SK-N-SH (cell line): ENCODE measurements around the gene UBA1. TPM values are rescaled to one million over a fixed set of nuclear protein-coding genes. Genes with fewer than 3 reads are reported as not detected.

ENCODE experiments used
- CTCF ChIA-PET: fragments of 300-600, 350-600 bp; formaldehyde crosslinking; extraction: SDS; loops from one replicate; lab custom pipeline; 2021; lab: Yijun Ruan, JAX
- POLR2A ChIA-PET: fragments of 350-600 bp; sonication (Branson Sonifier 250); formaldehyde crosslinking; extraction: SDS; loops from one replicate; lab custom pipeline; 2020; ENCODE audit warnings: antibody characterized with exemption, inconsistent platforms; lab: Yijun Ruan, JAX
- DNase-seq: peaks from one replicate; pipeline ENCODE4 v3.0.0; 2012
- H2AFZ ChIP-seq: fragments of 200-600 bp; sonication (generic); 2 replicates; pipeline ENCODE4 v1.8.1; 2016; ENCODE audit warnings: antibody characterized with exemption, mild to moderate bottlenecking, low read depth
- H3F3A ChIP-seq: fragments of 200-600 bp; sonication (generic); replicated peaks from 2 replicates; pipeline ENCODE3; 2016; ENCODE audit warnings: antibody characterized with exemption, mild to moderate bottlenecking; ENCODE audit not compliant: insufficient read depth
- H3K27ac ChIP-seq, 2 experiments: fragments of 200-500 bp in 1 of 2; fragments of 200-600 bp in 1 of 2; sonication (Bioruptor generic) in 1 of 2; sonication (generic), shearing (Covaris generic) in 1 of 2; 2 replicates each; pipeline versions ENCODE4 v1.5.1 to v1.6.1; 2014 to 2016; ENCODE audit warnings: low read depth in 2 of 2, inconsistent platforms in 1 of 2, low read length in 1 of 2, mild to moderate bottlenecking in 1 of 2, mixed read lengths in 1 of 2
- H3K27me3 ChIP-seq: fragments of 200-600 bp; sonication (generic), shearing (Covaris generic); 2 replicates; pipeline ENCODE4 v1.6.1; 2016; ENCODE audit warnings: mixed run types; ENCODE audit not compliant: insufficient read depth
- H3K36me3 ChIP-seq, 2 experiments: fragments of 200-500 bp in 1 of 2; fragments of 200-600 bp in 1 of 2; sonication (Bioruptor generic) in 1 of 2; sonication (generic) in 1 of 2; replicated peaks in 1 of 2; 2 replicates each; pipeline versions ENCODE3 to v1.5.1; 2014 to 2016; ENCODE audit warnings: low read length in 1 of 2, mild to moderate bottlenecking in 1 of 2; ENCODE audit not compliant: insufficient read depth in 2 of 2, control insufficient read depth in 1 of 2
- H3K4me1 ChIP-seq, 2 experiments: fragments of 200-500 bp in 1 of 2; fragments of 200-600 bp in 1 of 2; sonication (Bioruptor generic) in 1 of 2; sonication (generic), shearing (Covaris generic) in 1 of 2; 2 replicates each; pipeline versions ENCODE4 v1.5.1 to v1.6.1; 2014 to 2016; ENCODE audit warnings: low read depth in 1 of 2, low read length in 1 of 2, mixed run types in 1 of 2; ENCODE audit not compliant: insufficient read depth in 2 of 2, control insufficient read depth in 1 of 2
- H3K4me2 ChIP-seq: fragments of 200-600 bp; sonication (generic), shearing (Covaris generic); 2 replicates; pipeline ENCODE4 v1.6.1; 2017; ENCODE audit warnings: mixed run types
- H3K4me3 ChIP-seq, 2 experiments: fragments of 200-500 bp in 1 of 2; fragments of 200-600 bp in 1 of 2; sonication (Bioruptor generic) in 1 of 2; sonication (generic), shearing (Covaris generic) in 1 of 2; 2 replicates each; pipeline versions ENCODE4 v1.5.1 to v1.8.1; 2014 to 2016; ENCODE audit warnings: low read depth in 2 of 2, inconsistent platforms in 1 of 2, low read length in 1 of 2, mild to moderate bottlenecking in 1 of 2, mixed read lengths in 1 of 2, moderate library complexity in 1 of 2
- H3K79me2 ChIP-seq: fragments of 200-600 bp; sonication (generic); 2 replicates; pipeline ENCODE4 v1.8.1; 2017; ENCODE audit warnings: mild to moderate bottlenecking; ENCODE audit not compliant: insufficient read depth
- H3K9ac ChIP-seq: fragments of 200-600 bp; sonication (generic); 2 replicates; pipeline ENCODE4 v1.6.1; 2017; ENCODE audit warnings: mixed run types
- H3K9me2 ChIP-seq: fragments of 200-600 bp; sonication (generic); 2 replicates; pipeline ENCODE4 v1.6.1; 2017; ENCODE audit warnings: mixed run types
- H3K9me3 ChIP-seq: fragments of 200-600 bp; sonication (generic); 2 replicates; pipeline ENCODE4 v1.6.1; 2017; ENCODE audit warnings: mixed run types, mild to moderate bottlenecking, moderate library complexity
- H4K20me1 ChIP-seq: fragments of 200-600 bp; sonication (generic); 2 replicates; pipeline ENCODE4 v1.6.1; 2017; ENCODE audit warnings: mild to moderate bottlenecking, mixed run types; ENCODE audit not compliant: insufficient read depth
- CTCF ChIP-seq: fragments of 200-600 bp; sonication (generic); IDR thresholded peaks from 2 replicates; pipeline ENCODE4 v1.6.1; 2017; ENCODE audit warnings: antibody characterized with exemption, mild to moderate bottlenecking, moderate library complexity
- GABPA ChIP-seq: IDR thresholded peaks from 2 replicates; pipeline ENCODE4 v1.4.0; 2012; ENCODE audit warnings: low read depth, mild to moderate bottlenecking
- GATA2 ChIP-seq: sonication (generic); formaldehyde crosslinking; IDR thresholded peaks from 2 replicates; pipeline ENCODE4 v1.5.0; 2020; ENCODE audit warnings: mild to moderate bottlenecking, missing genetic modification reagents
- JUND ChIP-seq: IDR thresholded peaks from 2 replicates; pipeline ENCODE4 v1.4.0; 2012
- MAX ChIP-seq: IDR thresholded peaks from 2 replicates; pipeline ENCODE4 v1.4.0; 2012; ENCODE audit warnings: low read depth
- RXRA ChIP-seq: IDR thresholded peaks from 2 replicates; pipeline ENCODE4 v1.4.0; 2012; ENCODE audit warnings: low read depth, mild to moderate bottlenecking, borderline replicate concordance
- SIN3A ChIP-seq: IDR thresholded peaks from 2 replicates; pipeline ENCODE4 v1.6.1; 2012; ENCODE audit warnings: low read depth, mild to moderate bottlenecking, low read length, moderate library complexity, borderline replicate concordance
- WGBS: methylation state at CpG from one replicate; pipeline ENCODE4 v1.1.6; 2017; ENCODE audit warnings: low lambda C conversion rate; 5-methylcytosine and 5-hydroxymethylcytosine counted together
- polyA plus RNA-seq, 3 experiments: library from polyadenylated mRNA; depleted of rRNA; stranded (reverse); fragments of >200 nt; gene quantifications; 2 replicates each; pipeline ENCODE4 v1.2.3, GENCODE V29; 2012

The UBA1 gene
- polyA plus RNA-seq, 1 of the 3 experiments (the other 2 are of a cell fraction): 283 TPM

GRCh38 chrX:47200385-47201150, 6.9 kb downstream of the UBA1 start:
- Histone ChIP-seq H3K27ac (no peak overlapping the region), H3K4me3 (no peak overlapping the region), H2AFZ (no peak overlapping the region), H3K4me2 (no peak overlapping the region), H3K4me1 (peaks cover 7 to 24% of the 10 kb centered on the region in 2 experiments), H3K27me3 (no peaks in the 10 kb centered on the region), H3K79me2 (peaks cover 34% of the 10 kb centered on the region), H3K9ac (no peak overlapping the region), H3F3A (peaks cover 3% of the 10 kb centered on the region), H3K36me3 (peaks cover 74 to 86% of the 10 kb centered on the region in 2 experiments), H3K9me2 (no peaks in the 10 kb centered on the region), H4K20me1 (peaks cover 50% of the 10 kb centered on the region), H3K9me3 (no peaks in the 10 kb centered on the region)
- ChIA-PET CTCF (interaction anchor here (2.6 kb wide), 1 partner anchor 184 kb away, joined by 13 read pairs; no protein-coding TSS in a partner anchor), POLR2A (no interaction called here)
- TF ChIP-seq JUND (no peak), CTCF (peak; percentile 21)
- DNase-seq: no peak
- 88% methylated on average over 9 of the region's 9 CpGs for WGBS

- Histone ChIP-seq H3F3A (peaks cover 3% of the 10 kb centered on the region), H3K4me2 (no peak overlapping the region), H3K4me3 (no peak overlapping the region), H3K27ac (no peak overlapping the region), H3K36me3 (peaks cover 74 to 88% of the 10 kb centered on the region in 2 experiments), H4K20me1 (peaks cover 44% of the 10 kb centered on the region), H3K9ac (no peak overlapping the region), H3K9me3 (no peaks in the 10 kb centered on the region), H3K4me1 (peaks cover 0 to 15% of the 10 kb centered on the region in 2 experiments; a peak in 1 of 4 replicates), H3K27me3 (no peaks in the 10 kb centered on the region), H3K79me2 (peaks cover 25% of the 10 kb centered on the region), H2AFZ (no peak overlapping the region), H3K9me2 (no peaks in the 10 kb centered on the region)
- POLR2A ChIA-PET: no interaction called here
- DNase-seq: no peak
- TF ChIP-seq MAX (no peak), GATA2 (CRISPR knock-in tag) (no peak), GABPA (no peak), RXRA (no peak), SIN3A (no peak)
- CTCF ChIA-PET: interaction anchor here (0.7 to 2.6 kb wide), 2 partner anchors 13 to 183 kb away, joined by 3 to 13 read pairs; no protein-coding TSS in a partner anchor
- WGBS: 97% methylated on average over 8 of the region's 9 CpGs
Observed at GRCh38 chrX:47201345-47201944, 7.8 kb downstream of the UBA1 start.
